PC-9 (cell line): Measurements from ENCODE around the gene GREB1L. TPM values are rescaled to one million over a fixed set of nuclear protein-coding genes. Genes with fewer than 3 reads are reported as not detected.

Experiments
- BruUV-seq: library from RNA; stranded (reverse); fragments of 400-500 nt; replicated peaks from 2 replicates; lab custom pipeline; 2021; lab: Mats Ljungman, UMichigan
- CTCF ChIA-PET: fragments of 300-600 bp; sonication (Branson Sonifier 250); formaldehyde crosslinking; loops from one replicate; lab custom pipeline; 2022; ENCODE audit warnings: antibody characterized with exemption; lab: Charles Lee
- POLR2A ChIA-PET: fragments of 300-600 bp; sonication (Branson Sonifier 250); formaldehyde crosslinking; loops from one replicate; lab custom pipeline; 2022; ENCODE audit warnings: antibody characterized with exemption; ENCODE audit not compliant: unreplicated experiment; lab: Charles Lee
- DNase-seq, 2 experiments: peaks; one replicate each; pipeline versions ENCODE4 v3.0.0 to v3.0.0-alpha.2; 2015 to 2022; ENCODE audit warnings: mixed read lengths in 1 of 2
- H2AFZ ChIP-seq: fragments of 200-600 bp; sonication (generic); 2 replicates; pipeline ENCODE4 v1.8.1; 2017; ENCODE audit warnings: antibody characterized with exemption
- H3F3A ChIP-seq: fragments of 200-600 bp; sonication (generic); 2 replicates; pipeline ENCODE4 v1.8.1; 2017; ENCODE audit warnings: antibody characterized with exemption, mild to moderate bottlenecking, low read depth; ENCODE audit not compliant: insufficient read depth
- H3K27ac ChIP-seq: fragments of 200-600 bp; sonication (generic); 2 replicates; pipeline ENCODE4 v1.6.1; 2016; ENCODE audit warnings: mixed run types
- H3K27me3 ChIP-seq: fragments of 200-600 bp; sonication (generic); 2 replicates; pipeline ENCODE4 v1.6.1; 2016; ENCODE audit warnings: low read depth, mixed run types; ENCODE audit not compliant: insufficient read depth
- H3K36me3 ChIP-seq: fragments of 200-600 bp; sonication (generic); 2 replicates; pipeline ENCODE4 v1.6.1; 2016; ENCODE audit warnings: low read depth, mixed run types
- H3K4me1 ChIP-seq: fragments of 200-600 bp; sonication (generic); replicated peaks from 2 replicates; pipeline ENCODE4 v1.6.1; 2016; ENCODE audit warnings: mixed run types; ENCODE audit not compliant: insufficient read depth
- H3K4me2 ChIP-seq: fragments of 200-600 bp; sonication (generic); 2 replicates; pipeline ENCODE4 v1.6.1; 2017; ENCODE audit warnings: mixed run types
- H3K4me3 ChIP-seq: fragments of 200-600 bp; sonication (generic); 2 replicates; pipeline ENCODE4 v1.6.1; 2016; ENCODE audit warnings: mixed run types
- H3K79me2 ChIP-seq: fragments of 200-600 bp; sonication (generic); 2 replicates; pipeline ENCODE4 v1.6.1; 2017; ENCODE audit warnings: low read depth, mixed run types
- H3K9me2 ChIP-seq: fragments of 200-600 bp; sonication (generic); 2 replicates; pipeline ENCODE4 v1.8.1; 2017; ENCODE audit warnings: mild to moderate bottlenecking; ENCODE audit not compliant: insufficient read depth
- H3K9me3 ChIP-seq: fragments of 200-600 bp; sonication (generic); 2 replicates; pipeline ENCODE4 v1.8.1; 2016; ENCODE audit warnings: low read depth; ENCODE audit not compliant: insufficient read depth
- H4K20me1 ChIP-seq: fragments of 200-600 bp; sonication (generic); 2 replicates; pipeline ENCODE4 v1.8.1; 2017; ENCODE audit not compliant: insufficient read depth
- EZH2 ChIP-seq: fragments of 200-600 bp; sonication (generic); IDR thresholded peaks from 2 replicates; pipeline ENCODE4 v1.8.0; 2017; ENCODE audit warnings: antibody characterized with exemption, low read depth
- intact Hi-C: fragments of 100-400 bp; cut with micrococcal nuclease; formaldehyde crosslinking; loops from one replicate; pipeline ENCODE4 v1.10.0; 2022; ENCODE audit not compliant: unreplicated experiment
- total RNA-seq: library from RNA; stranded (reverse); gene quantifications from 2 replicates; pipeline ENCODE4 v1.2.3, GENCODE V29; 2021
- TF ChIP-seq, protein P1 (sequence below): fragments of 200-600 bp; sonication (generic); conservative IDR thresholded peaks from 2 replicates; pipeline ENCODE4 v1.6.1; 2017; ENCODE audit warnings: mixed run types, antibody characterized with exemption, mild to moderate bottlenecking, moderate library complexity

The GREB1L gene
- total RNA-seq, 1 experiment from 2014 or later: 6.0 TPM

DNA sequence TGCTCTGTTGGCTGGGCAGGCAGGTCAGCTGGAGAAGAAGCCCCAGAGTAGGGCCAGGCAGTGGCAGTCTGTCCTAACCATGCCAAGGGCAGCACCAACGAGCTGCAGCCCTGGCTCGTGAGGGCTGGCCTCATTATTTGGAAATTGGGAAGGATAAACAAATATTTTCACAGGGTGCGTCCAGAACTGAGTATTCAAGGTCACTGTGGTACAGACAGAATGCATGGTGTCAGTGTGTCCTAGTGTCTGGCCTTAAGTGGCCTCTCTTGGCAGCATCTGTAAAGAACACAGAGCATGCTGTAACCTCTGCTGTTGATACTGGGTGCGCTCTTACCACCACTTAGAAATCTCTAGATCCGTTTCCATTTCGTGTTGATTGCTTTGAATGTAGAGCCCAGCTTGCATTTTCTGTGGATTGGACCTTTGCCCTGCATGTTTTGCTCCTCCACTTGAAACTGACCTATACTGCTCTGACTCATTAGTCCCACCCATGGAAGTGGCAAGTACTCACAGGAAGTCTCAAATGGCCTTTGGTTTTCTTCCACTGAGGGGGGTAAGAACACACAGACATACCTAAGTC is 88.2 kb downstream of the GREB1L start:
- Histone ChIP-seq H2AFZ (peak overlapping the region; percentile 37; the same call in 1 of the 2 replicates), H3K4me2 (peak overlapping the region; percentile 75), H3K27ac (peak overlapping the region; percentile 93), H3K4me1 (peaks cover 58% of the 10 kb centered on the region), H3F3A (peaks cover 27% of the 10 kb centered on the region; the same call in 1 of the 2 replicates), H4K20me1 (no peaks in the 10 kb centered on the region), H3K9me3 (no peaks in the 10 kb centered on the region), H3K36me3 (no peaks in the 10 kb centered on the region), H3K4me3 (peak overlapping the region; percentile 37; the same call in 1 of the 2 replicates), H3K9me2 (no peaks in the 10 kb centered on the region), H3K79me2 (0 out of 2 replicates have a peak, but pooled peaks cover 3% of the 10 kb centered on the region), H3K27me3 (no peaks in the 10 kb centered on the region)
- peak; percentile 32 to 88 for DNase-seq
- CTCF ChIA-PET: no interaction called here
- TF ChIP-seq EZH2: no peak
- TF ChIP-seq, protein P1, sequence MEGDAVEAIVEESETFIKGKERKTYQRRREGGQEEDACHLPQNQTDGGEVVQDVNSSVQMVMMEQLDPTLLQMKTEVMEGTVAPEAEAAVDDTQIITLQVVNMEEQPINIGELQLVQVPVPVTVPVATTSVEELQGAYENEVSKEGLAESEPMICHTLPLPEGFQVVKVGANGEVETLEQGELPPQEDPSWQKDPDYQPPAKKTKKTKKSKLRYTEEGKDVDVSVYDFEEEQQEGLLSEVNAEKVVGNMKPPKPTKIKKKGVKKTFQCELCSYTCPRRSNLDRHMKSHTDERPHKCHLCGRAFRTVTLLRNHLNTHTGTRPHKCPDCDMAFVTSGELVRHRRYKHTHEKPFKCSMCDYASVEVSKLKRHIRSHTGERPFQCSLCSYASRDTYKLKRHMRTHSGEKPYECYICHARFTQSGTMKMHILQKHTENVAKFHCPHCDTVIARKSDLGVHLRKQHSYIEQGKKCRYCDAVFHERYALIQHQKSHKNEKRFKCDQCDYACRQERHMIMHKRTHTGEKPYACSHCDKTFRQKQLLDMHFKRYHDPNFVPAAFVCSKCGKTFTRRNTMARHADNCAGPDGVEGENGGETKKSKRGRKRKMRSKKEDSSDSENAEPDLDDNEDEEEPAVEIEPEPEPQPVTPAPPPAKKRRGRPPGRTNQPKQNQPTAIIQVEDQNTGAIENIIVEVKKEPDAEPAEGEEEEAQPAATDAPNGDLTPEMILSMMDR: no peak
- intact Hi-C loops: loop anchor here (10.0 kb wide), 2 partner anchors 65 kb away; no protein-coding TSS in a partner anchor
- POLR2A ChIA-PET: interaction anchor here (0.6 kb wide), 1 partner anchor 498 kb away, joined by 4 read pairs; no protein-coding TSS in a partner anchor
- BruUV-seq: no TSS peak

DNA sequence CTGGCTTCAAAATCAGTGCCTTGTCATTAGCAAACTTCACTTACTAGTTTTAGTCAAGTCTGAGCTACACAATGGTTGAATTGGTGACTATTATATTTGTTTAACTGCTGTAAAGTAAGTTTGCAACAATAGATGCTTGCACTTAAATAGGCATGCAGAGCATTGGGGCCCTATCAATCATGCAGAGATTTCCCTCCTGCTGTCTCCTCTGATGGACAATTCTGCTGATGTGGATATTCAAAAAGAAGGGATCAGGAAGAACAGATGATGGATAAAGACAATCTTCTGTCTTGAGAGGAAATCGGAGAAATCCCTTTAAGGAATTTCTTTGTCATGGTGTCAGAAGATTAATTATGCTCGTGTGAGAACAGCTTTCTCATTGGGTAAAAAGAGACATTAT is 89.0 kb downstream of the GREB1L start:
- no peak for DNase-seq
- Histone ChIP-seq H3K9me2 (no peaks in the 10 kb centered on the region), H3K79me2 (0 out of 2 replicates have a peak, but pooled peaks cover 3% of the 10 kb centered on the region), H2AFZ (no peak overlapping the region), H3K27ac (peak overlapping the region; percentile 93), H3K4me2 (peak overlapping the region; percentile 75), H4K20me1 (no peaks in the 10 kb centered on the region), H3K27me3 (no peaks in the 10 kb centered on the region), H3F3A (peaks cover 27% of the 10 kb centered on the region; the same call in 1 of the 2 replicates), H3K36me3 (no peaks in the 10 kb centered on the region), H3K4me3 (no peak overlapping the region), H3K9me3 (no peaks in the 10 kb centered on the region), H3K4me1 (peaks cover 58% of the 10 kb centered on the region)
- CTCF ChIA-PET: no interaction called here
- POLR2A ChIA-PET: no interaction called here
- no peak for TF ChIP-seq EZH2
- TF ChIP-seq, protein P1: no peak
- BruUV-seq: no TSS peak
- intact Hi-C loops: loop anchor here (10.0 kb wide), 2 partner anchors 64 to 66 kb away; no protein-coding TSS in a partner anchor

DNA sequence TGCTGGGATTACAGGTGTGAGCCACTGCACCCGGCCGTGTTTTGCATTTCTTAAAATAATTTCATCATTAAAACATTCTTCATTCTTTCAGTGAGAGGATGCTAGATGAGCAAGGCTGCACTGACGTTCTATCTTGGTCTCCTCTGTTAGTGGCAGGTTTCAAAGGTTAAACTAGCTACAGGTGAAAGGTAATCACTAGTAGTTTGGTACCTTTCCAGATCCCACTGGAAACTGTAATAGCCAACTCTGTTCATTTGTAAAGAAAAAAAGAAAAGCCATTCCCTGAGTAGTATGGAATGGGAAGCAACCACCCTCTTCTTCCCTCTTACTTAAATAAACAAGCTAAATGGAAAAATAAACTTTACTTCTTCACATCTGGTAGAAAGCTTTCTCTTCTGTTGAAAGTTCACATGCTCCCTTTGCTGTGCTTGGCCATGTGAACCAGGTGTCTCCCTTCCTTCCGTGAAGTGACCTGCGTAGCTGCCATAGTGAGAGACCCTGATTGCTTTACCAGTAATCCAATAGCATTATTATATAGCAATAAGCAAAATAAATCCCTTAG is 94.0 kb downstream of the GREB1L start:
- no peak for TF ChIP-seq EZH2
- TF ChIP-seq, protein P1: no peak
- H3K9me3 ChIP-seq: no peaks in the 10 kb centered on the region
- POLR2A ChIA-PET: no interaction called here
- H3K27ac ChIP-seq: no peak overlapping the region
- H3K4me3 ChIP-seq: no peak overlapping the region
- no peaks in the 10 kb centered on the region for H4K20me1 ChIP-seq
- H3K79me2 ChIP-seq: no peaks in the 10 kb centered on the region
- H3K27me3 ChIP-seq: no peaks in the 10 kb centered on the region
- CTCF ChIA-PET: no interaction called here
- H3K4me2 ChIP-seq: no peak overlapping the region
- H2AFZ ChIP-seq: no peak overlapping the region
- intact Hi-C loops: loop anchor here (10.0 kb wide), 2 partner anchors 59 to 71 kb away; no protein-coding TSS in a partner anchor
- no TSS peak for BruUV-seq
- H3K4me1 ChIP-seq: peaks cover 20% of the 10 kb centered on the region
- H3K9me2 ChIP-seq: no peaks in the 10 kb centered on the region
- peaks cover 10% of the 10 kb centered on the region; the same call in 1 of the 2 replicates for H3F3A ChIP-seq
- DNase-seq: no peak
- no peaks in the 10 kb centered on the region for H3K36me3 ChIP-seq
